GM21526 (cell line): ENCODE results near the gene RNF149.
"Not testable (repeated sequence)": the region's sequence is repeated elsewhere in the genome, so short reads cannot be mapped to it uniquely, and the experiment has no call there.

Experiments used
- ATAC-seq: cut with Tn5 transposase; IDR thresholded peaks from one replicate; pipeline ENCODE4 v1.9.1; 2021; ENCODE audit warnings: moderate library complexity; ENCODE audit not compliant: unreplicated experiment, low FRiP score

RNF149 gene

GRCh38 chr2:101332885-101333766, 24.6 kb upstream of the RNF149 start:
- no peak for ATAC-seq

GRCh38 chr2:101331202-101331601, 22.7 kb upstream of the RNF149 start:
- no peak for ATAC-seq

- no peak for ATAC-seq
Measured at GRCh38 chr2:101330253-101330933, 21.9 kb upstream of the RNF149 start.

- no peak for ATAC-seq
Measured at GRCh38 chr2:101329026-101329425, 20.5 kb upstream of the RNF149 start.

GRCh38 chr2:101328474-101329007, 20.0 kb upstream of the RNF149 start:
- no peak for ATAC-seq

GRCh38 chr2:101327863-101328394, 19.4 kb upstream of the RNF149 start:
- ATAC-seq, result no peak

GRCh38 chr2:101325425-101325824, 16.9 kb upstream of the RNF149 start:
- ATAC-seq, result no peak

GRCh38 chr2:101316568-101316967, 8.1 kb upstream of the RNF149 start:
- not testable (repeated sequence) for ATAC-seq

GRCh38 chr2:101311696-101312017, 3.2 kb upstream of the RNF149 start:
- ATAC-seq, result no peak

- ATAC-seq, result no peak
Measured at GRCh38 chr2:101310834-101311695, 2.6 kb upstream of the RNF149 start.

- ATAC-seq, result no peak
Measured at GRCh38 chr2:101310090-101310833, 1.8 kb upstream of the RNF149 start.

GRCh38 chr2:101307950-101308431, 510 bp downstream of the RNF149 start:
- ATAC-seq, result peak; percentile 11

GRCh38 chr2:101307503-101307902, 998 bp downstream of the RNF149 start:
- no peak for ATAC-seq

GRCh38 chr2:101306410-101306809, 2.1 kb downstream of the RNF149 start:
- ATAC-seq, result peak; percentile 4

- no peak for ATAC-seq
Measured at GRCh38 chr2:101305492-101306078, 2.9 kb downstream of the RNF149 start.

- ATAC-seq, result no peak
Measured at GRCh38 chr2:101305035-101305434, 3.5 kb downstream of the RNF149 start.

GRCh38 chr2:101303688-101304087, 4.8 kb downstream of the RNF149 start:
- ATAC-seq, result no peak

GRCh38 chr2:101302016-101302415, 6.5 kb downstream of the RNF149 start:
- no peak for ATAC-seq

GRCh38 chr2:101300836-101301235, 7.7 kb downstream of the RNF149 start:
- ATAC-seq, result no peak
